GM12801 (cell line): Measurements from ENCODE around the gene PPP6R3.

Source experiments
- CTCF ChIP-seq: IDR thresholded peaks from one replicate; pipeline ENCODE4 v1.5.1; 2011; ENCODE audit warnings: control low read depth; ENCODE audit not compliant: insufficient read length; ENCODE audit errors: extremely low read depth

PPP6R3 gene

GRCh38 chr11:68601147-68601546 is 140.6 kb downstream of the PPP6R3 start:
- TF ChIP-seq CTCF: no peak

GRCh38 chr11:68609761-68610160 is 149.2 kb downstream of the PPP6R3 start:
- no peak for TF ChIP-seq CTCF

- TF ChIP-seq CTCF: no peak
These were observed 150.0 kb downstream of the PPP6R3 start for GRCh38 chr11:68610452-68611116.

- TF ChIP-seq CTCF: no peak
These were observed 155.1 kb downstream of the PPP6R3 start for GRCh38 chr11:68615657-68616056.

- no peak for TF ChIP-seq CTCF
These were observed 157.6 kb downstream of the PPP6R3 start for GRCh38 chr11:68617925-68618809.

GRCh38 chr11:68621826-68622225 is 161.3 kb downstream of the PPP6R3 start:
- TF ChIP-seq CTCF: no peak

- TF ChIP-seq CTCF: no peak
These were observed 172.2 kb downstream of the PPP6R3 start for GRCh38 chr11:68632802-68633201.
